NB4 (cell line): ENCODE data around the gene EIF3B.
"Not testable (repeated sequence)": the region's sequence is repeated elsewhere in the genome, so short reads cannot be mapped to it uniquely, and the experiment has no call there.

Experiments
- DNase-seq: peaks from one replicate; pipeline ENCODE4 v3.0.0; 2010; ENCODE audit warnings: low read depth
- H3K4me3 ChIP-seq: one replicate; pipeline ENCODE4 v1.5.1; 2011; ENCODE audit warnings: mild to moderate bottlenecking, low read depth, low read length, moderate library complexity
- MYC ChIP-seq: IDR thresholded peaks from 2 replicates; pipeline ENCODE4 v1.6.1; 2011; ENCODE audit warnings: low read depth, low read length
- POLR2A ChIP-seq: IDR thresholded peaks from 2 replicates; pipeline ENCODE4 v1.6.1; 2011; ENCODE audit warnings: mild to moderate bottlenecking; ENCODE audit not compliant: insufficient read length; ENCODE audit errors: extremely low read depth
- TF ChIP-seq, protein P1 (sequence below): IDR thresholded peaks from one replicate; pipeline ENCODE4 v1.5.1; 2012; ENCODE audit warnings: low read depth, low read length
- TF ChIP-seq, protein P2 (sequence below): IDR thresholded peaks from 2 replicates; pipeline ENCODE4 v1.6.1; 2011; ENCODE audit warnings: low read depth, low read length

Gene EIF3B

DNA sequence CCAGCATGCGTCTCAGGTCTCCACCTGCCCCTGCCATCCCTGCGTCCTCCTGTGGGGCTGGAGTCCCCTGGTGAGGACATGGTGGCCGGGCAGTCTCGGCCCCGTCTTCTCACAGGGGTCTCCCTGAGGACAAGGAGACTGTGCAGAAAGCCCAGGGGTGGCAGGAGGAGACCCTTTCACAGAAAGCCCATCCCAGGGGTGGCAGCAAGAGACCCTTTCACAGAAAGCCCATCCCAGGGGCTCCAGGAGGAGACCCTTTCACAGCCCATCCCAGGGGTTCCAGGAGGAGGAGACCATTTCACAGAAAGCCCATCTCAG, 34.0 kb downstream of the EIF3B start:
- no peak overlapping the region for H3K4me3 ChIP-seq
- no peak for DNase-seq
- TF ChIP-seq, protein P1, sequence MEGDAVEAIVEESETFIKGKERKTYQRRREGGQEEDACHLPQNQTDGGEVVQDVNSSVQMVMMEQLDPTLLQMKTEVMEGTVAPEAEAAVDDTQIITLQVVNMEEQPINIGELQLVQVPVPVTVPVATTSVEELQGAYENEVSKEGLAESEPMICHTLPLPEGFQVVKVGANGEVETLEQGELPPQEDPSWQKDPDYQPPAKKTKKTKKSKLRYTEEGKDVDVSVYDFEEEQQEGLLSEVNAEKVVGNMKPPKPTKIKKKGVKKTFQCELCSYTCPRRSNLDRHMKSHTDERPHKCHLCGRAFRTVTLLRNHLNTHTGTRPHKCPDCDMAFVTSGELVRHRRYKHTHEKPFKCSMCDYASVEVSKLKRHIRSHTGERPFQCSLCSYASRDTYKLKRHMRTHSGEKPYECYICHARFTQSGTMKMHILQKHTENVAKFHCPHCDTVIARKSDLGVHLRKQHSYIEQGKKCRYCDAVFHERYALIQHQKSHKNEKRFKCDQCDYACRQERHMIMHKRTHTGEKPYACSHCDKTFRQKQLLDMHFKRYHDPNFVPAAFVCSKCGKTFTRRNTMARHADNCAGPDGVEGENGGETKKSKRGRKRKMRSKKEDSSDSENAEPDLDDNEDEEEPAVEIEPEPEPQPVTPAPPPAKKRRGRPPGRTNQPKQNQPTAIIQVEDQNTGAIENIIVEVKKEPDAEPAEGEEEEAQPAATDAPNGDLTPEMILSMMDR: no peak
- TF ChIP-seq POLR2A (no peak), MYC (no peak)
- TF ChIP-seq, protein P2, sequence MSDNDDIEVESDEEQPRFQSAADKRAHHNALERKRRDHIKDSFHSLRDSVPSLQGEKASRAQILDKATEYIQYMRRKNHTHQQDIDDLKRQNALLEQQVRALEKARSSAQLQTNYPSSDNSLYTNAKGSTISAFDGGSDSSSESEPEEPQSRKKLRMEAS: no peak

DNA sequence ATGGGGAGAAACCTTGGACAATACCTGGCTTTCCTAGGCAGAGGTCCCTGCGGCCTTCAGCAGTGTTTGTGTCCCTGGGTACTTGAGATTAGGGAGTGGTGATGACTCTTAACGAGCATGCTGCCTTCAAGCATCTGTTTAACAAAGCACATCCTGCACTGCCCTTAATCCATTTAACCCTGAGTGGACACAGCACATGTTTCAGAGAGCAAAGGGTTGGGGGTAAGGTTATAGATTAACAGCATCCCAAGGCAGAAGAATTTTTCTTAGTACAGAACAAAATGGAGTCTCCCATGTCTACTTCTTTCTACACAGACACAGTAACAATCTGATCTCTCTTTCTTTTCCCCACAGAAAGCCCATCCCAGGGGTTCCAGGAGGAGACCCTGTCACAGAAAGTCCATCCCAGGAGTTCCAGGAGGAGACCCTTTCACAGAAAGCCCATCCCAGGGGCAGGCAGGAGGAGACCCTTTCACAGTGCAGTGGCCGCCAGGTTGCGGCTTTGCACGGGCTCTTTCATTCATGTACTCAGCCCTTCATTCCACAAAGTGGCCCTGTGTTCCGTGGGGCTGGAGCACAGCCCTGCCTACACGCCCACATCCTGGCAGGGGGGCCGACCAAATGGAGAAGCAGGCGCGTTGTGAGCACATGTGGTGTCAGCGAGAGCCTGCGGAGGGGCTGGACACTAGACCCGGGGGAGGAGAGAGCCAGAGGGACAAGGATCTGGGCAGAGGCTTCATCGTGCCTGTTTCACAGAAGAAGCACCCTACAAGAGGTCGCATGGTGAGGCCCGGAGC, 35.6 kb downstream of the EIF3B start:
- TF ChIP-seq, protein P2: peak; percentile 98
- TF ChIP-seq POLR2A (peak; percentile 46), MYC (peak; percentile 99)
- peak; percentile 94 for DNase-seq
- not testable (repeated sequence) for H3K4me3 ChIP-seq

DNA sequence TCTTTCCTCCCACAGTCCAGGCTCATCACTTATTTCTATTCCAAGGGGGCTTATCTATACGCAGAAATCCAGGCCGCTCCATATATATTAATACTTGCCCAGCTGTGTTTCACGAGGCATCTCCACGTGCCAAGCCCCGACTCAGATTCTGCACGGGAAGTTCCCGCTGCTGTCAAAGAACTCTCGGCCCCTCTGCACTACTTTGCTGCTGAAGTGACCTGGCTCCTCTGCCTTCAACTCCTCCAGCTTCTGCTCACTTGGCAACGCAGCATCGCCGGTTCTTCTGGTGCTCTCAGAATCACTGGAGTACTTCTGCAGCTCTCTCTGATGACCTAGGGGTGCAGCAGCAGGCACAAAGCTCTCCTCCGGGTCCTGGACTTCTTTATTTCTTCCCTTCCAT, 39.1 kb downstream of the EIF3B start:
- TF ChIP-seq MYC (no peak), POLR2A (no peak)
- TF ChIP-seq, protein P2: no peak
- TF ChIP-seq, protein P1: no peak
- DNase-seq: no peak
- no peak overlapping the region for H3K4me3 ChIP-seq

DNA sequence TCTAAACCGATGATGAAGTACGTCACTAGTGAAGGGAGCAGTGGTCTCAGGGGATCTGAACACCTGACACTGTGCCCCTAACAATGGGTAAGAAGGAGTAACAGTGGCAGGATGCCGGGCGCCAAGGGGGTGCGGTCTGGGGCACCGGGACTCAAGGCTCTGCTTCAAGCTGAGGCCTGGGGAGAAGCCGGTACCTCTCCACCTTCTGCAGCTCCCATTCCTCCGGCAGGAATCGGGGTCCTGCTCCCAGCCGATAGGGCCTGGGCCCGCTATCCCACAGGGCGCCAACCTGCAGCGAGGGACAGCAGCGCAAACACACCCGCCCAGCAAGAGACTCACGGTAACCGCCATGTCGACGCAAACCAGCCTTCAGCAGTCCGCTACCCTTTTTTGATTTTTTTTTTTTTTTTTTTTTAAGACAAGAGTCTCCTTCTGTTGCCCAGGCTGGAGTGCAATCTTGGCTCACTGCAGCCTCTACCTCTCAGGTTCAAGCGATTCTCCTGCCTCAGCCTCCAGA, 40.0 kb downstream of the EIF3B start:
- TF ChIP-seq MYC (no peak), POLR2A (no peak)
- TF ChIP-seq, protein P2: no peak
- TF ChIP-seq, protein P1: no peak
- H3K4me3 ChIP-seq: no peak overlapping the region
- no peak for DNase-seq

DNA sequence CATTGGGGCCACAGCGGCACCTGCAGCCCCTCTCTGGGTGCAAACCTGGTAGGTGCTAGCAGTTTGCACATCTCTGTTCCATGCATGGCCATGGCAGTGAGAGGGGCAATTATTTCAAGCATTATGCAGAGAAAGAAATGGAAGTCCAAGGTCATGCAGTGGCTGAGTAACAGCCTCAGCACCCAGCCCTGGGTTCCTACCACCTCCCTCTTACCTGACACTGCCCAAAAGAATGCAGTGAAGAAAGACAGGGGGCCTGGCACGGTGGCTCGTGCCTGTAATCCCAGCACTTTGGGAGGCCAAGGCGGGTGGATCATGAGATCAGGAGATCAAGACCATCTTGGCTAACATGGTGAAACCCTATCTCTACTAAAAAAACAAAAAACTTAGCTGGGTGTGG, 43.9 kb downstream of the EIF3B start:
- DNase-seq: no peak
- TF ChIP-seq POLR2A: no peak
- TF ChIP-seq, protein P2: no peak
- TF ChIP-seq MYC: no peak
- TF ChIP-seq, protein P1: no peak
- H3K4me3 ChIP-seq: no peak overlapping the region
